ENCODE measurements around the gene CIB1.

Gene CIB1

GRCh38 chr15:90222547-90222946, 11.2 kb downstream of the CIB1 start:
- no peak for DNase-seq
- intact Hi-C loops (cut with DNase I): no loop called here

- intact Hi-C loops (cut with DNase I): no loop called here
- DNase-seq: peak; percentile 69 to 91 (median 83)
Measured at GRCh38 chr15:90221246-90221900, 12.4 kb downstream of the CIB1 start.

- intact Hi-C loops (cut with DNase I): no loop called here
- peak in 27 of 42 donors; percentile 27 to 80 (median 51) for DNase-seq
Measured at GRCh38 chr15:90219421-90220141, 14.2 kb downstream of the CIB1 start.

DNA sequence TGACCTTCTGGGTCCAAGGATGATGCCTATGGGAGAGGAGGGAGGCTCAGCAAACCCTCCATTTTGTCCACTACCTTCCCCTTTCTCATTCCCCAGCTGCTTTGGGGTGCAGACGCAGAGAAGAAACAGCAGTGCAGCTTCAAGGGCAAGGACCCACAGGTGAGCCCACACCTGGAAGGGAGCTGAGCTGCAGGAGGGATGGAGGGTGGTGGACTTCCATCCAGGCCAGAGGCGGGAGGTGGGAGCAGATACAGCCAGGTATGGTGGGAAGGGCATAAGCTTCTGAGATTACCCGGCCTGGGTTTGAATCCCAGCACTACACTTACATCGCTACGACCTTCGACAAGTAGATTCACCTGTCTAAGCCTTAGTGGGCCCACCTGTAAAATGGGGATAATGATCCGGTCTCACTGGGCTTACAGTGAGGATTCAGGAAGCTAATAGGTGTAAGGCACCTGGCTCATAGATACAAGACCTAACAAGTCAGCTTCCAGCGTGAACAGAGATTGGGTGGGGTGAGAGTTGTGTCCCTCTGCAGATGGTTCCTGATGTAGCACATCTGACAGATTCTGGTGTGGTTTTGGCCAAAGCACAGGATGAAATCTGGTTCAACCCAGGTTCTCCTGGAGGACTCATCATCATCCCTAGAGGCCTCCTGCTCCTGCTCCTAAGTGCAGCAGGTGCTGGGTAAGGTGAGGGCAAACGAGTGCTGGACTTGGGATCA, 15.9 kb downstream of the CIB1 start:
- no peak for DNase-seq
- intact Hi-C loops (cut with DNase I): no loop called here

DNA sequence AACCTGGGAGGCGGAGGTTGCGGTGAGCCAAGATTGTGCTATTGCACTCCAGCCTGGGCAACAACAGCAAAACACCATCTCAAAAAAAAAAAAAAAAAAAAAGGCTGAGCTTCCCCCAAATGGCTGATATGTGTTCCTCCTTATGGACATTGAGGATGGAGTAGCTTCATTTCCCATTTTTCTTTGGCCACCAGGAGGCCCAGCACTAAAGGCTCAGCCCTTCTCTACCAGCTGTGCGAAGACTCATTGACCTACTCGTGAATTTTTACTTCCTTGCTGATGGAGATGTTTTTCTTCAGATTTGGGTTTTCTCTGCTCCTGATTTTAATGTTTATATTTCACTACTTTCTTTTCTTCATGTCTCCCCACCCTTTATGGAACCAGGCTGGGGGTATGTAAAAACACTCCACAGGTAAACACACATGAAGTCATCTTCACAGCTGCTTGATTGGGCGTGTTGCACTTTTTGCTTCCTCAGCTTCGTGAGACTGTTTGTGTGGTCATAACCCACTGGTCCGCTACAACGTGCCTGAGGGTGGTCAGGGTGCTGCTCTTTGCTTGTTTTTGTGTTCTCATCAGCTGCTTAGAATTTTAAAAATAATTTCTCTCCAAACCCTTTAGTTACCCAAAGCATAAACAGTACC, 19.1 kb downstream of the CIB1 start:
- no peak for DNase-seq
- intact Hi-C loops (cut with DNase I): no loop called here

DNA sequence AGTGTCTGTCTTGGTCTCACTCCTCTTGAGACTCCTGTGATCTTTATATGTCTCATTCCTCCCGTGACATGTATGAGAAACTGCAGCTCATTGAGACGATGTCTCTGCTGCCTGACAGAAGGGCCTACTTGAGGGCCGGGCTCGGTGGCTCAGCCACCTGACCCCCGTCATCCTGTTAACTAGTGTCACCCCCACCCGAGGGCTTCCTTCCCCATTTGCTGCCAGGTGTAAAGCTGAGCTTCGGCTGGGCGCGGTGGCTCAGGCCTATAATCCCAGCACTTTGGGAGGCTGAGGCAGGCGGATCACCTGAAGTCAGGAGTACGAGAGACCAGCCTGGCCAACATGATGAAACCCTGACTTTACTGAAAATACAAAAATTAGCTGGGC, 19.9 kb downstream of the CIB1 start:
- intact Hi-C loops (cut with DNase I): no loop called here
- no peak for DNase-seq

DNA sequence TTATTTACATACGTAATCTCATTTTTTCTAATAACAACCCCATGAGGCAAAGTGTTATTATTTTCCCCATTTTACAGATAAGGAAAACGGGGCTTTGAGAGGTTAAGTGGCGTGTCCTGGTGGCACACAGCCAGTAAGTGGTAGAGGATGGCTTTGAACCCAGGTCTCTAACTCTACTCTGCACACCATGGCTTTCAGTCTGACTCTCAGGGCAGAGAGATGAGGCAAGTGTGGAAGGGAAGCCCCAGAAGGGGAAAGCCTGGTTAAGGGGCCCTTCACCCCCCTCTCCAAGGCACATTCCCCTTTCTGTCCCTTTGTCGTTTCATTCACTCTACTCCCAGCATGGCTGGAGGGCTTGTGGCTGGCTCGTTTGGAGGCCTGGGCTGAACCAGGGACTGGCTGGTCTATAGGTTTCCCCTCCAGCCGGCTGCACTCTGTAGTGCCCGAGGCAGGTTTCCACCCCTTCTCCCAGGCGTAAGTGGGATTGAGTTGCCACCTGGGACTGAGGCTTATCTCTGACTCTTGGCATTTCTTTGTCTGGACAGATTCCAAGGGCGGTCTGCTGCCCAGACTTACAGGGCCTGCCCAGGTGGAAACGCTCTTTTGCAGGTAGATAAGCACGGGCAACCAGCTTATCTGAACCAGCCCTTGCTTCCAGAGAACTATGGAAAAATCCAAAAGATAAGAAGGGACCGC, 20.5 kb downstream of the CIB1 start:
- DNase-seq: no peak
- intact Hi-C loops (cut with DNase I): no loop called here

- DNase-seq: no peak
- intact Hi-C loops (cut with DNase I): no loop called here
Measured at GRCh38 chr15:90212221-90213098, 21.3 kb downstream of the CIB1 start.

GRCh38 chr15:90211440-90212143, 22.1 kb downstream of the CIB1 start:
- no peak for DNase-seq
- intact Hi-C loops (cut with DNase I): no loop called here

DNA sequence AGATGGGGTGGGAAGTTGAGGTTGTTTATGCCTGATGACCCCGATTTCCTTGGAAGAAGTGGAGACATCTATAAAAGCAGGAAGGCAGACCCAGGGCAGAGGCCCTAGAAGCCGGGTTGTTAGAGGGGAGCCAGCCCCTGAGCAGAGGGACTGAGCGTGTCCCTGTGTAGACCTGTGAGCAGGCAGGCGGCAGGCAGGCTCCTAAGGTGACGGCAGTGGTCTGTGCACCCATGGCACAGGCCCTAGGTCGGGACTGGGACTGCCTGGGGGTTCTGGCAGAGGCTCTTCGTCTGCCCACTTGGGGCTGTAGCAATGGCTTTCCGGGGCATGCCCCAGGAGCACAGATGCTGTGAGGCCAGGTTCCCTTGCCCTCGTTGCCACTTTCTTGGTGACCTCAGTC, 22.7 kb downstream of the CIB1 start:
- no peak for DNase-seq
- intact Hi-C loops (cut with DNase I): no loop called here

- no peak for DNase-seq
- intact Hi-C loops (cut with DNase I): no loop called here
Measured at GRCh38 chr15:90210593-90210992, 23.1 kb downstream of the CIB1 start.

DNA sequence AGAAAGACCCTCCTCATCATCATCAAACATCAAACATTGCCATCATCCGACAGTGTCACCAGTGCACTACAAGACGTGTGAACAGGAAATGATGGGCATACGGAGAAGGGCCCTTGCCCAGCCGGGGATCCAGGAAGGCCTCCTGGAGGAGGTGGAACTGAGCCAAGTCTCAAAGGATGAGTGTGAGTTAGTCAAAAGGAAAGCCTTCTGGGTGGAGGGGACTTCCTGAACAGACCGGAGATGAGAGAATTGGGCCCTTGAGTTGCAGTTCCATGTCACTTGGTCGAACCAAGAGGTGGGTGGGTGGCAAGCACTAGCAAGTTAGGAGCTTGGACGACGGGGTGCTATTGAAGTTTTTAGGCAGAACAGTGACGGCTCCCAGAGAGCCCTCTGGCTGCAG, 24.1 kb downstream of the CIB1 start:
- no peak for DNase-seq
- intact Hi-C loops (cut with DNase I): no loop called here

GRCh38 chr15:90208356-90208755, 25.4 kb downstream of the CIB1 start:
- DNase-seq: no peak
- intact Hi-C loops (cut with DNase I): no loop called here

- intact Hi-C loops (cut with DNase I): no loop called here
- DNase-seq: no peak
Measured at GRCh38 chr15:90207252-90207651, 26.5 kb downstream of the CIB1 start.

DNA sequence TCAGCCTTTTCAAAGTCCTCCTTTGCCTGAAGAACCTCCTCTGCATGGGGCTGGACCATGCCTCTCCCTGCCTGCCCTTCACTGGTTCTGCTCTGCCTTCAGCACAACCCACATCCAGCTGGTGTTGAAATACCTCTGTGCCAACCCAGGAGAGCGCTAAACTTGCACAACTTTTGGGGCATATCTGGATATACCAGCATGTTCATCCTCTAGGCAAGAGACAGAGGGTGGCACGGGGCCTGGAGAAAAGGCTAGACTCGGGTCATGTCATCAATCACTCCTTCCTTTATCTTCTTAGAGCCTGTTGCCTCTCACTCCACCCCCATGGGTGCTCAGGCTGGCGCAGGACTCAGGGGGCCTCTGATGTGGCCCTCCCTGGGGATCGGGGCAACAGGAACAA, 27.9 kb downstream of the CIB1 start:
- no peak for DNase-seq
- intact Hi-C loops (cut with DNase I): no loop called here

DNA sequence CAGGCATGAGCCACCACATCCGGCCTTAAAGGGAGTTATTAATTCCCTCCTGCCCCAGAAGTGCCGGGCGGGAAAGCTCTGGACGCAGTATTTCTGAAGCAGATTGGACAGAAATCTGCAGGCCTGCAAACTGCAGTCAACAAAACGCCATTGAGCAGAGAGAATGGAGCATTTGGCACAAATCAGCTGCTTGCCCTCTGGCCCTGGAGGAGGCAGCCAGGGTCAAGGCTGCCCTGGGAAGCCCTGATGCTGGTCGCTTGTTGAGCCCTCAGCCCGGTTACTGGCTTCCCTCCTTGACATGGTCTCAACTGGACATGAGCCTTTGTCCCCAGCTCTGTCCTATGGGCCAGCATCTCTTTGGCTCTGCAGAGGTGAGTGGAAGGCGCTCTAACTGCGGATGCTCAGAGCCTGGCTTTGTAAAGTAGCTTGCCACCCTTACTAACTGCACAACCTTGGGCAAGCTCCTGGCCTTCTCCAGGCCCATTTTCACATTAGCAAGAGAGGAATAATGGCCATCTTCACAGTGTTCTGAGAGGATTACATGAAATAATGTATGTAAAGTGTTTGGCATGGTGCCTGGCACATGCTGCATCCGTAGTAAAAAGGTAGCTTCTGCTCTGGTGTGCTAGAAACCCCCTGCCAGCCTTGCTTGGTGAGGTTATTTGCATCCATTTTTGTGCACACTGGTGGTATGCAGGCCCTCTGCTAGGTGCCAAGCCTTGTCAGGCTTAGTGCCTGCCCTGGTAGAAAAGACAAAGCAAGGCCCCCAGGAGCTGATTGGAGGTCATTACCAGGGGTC, 28.5 kb downstream of the CIB1 start:
- intact Hi-C loops (cut with DNase I): no loop called here
- DNase-seq: peak in 9 of 42 donors; percentile 24 to 54 (median 49)

DNA sequence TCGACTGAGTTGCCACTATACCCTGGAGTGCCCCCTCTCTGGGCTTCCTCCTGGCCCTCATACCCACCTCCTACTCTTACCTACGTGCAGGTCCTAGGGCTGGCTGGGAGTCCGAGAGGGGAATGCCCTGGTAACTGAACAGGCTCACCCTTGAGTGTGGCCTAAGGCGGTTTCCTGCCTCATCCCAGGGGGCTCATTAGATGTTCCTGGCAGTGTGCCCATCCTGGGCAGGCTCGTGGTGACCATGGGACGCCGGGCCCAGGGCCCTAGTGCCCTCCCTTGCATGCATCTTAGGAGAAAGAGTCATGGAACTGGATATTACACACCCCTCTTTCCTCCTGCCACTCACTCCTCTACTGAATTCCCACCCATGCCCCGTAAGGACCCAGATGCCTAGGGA, 29.8 kb downstream of the CIB1 start:
- intact Hi-C loops (cut with DNase I): no loop called here
- DNase-seq: peak in 11 of 42 donors; percentile 8 to 68 (median 49)
